ENCODE data around the gene PANK1. TPM values are rescaled to one million over a fixed set of nuclear protein-coding genes. Genes with fewer than 3 reads are reported as not detected.

PANK1 gene
- total and polyA plus RNA-seq, 9 of the 15 experiments (the other 6 are each of a cell fraction or from before 2014, with no cell fraction given) = 1.7 to 10.7 (median 6.5) TPM

DNA sequence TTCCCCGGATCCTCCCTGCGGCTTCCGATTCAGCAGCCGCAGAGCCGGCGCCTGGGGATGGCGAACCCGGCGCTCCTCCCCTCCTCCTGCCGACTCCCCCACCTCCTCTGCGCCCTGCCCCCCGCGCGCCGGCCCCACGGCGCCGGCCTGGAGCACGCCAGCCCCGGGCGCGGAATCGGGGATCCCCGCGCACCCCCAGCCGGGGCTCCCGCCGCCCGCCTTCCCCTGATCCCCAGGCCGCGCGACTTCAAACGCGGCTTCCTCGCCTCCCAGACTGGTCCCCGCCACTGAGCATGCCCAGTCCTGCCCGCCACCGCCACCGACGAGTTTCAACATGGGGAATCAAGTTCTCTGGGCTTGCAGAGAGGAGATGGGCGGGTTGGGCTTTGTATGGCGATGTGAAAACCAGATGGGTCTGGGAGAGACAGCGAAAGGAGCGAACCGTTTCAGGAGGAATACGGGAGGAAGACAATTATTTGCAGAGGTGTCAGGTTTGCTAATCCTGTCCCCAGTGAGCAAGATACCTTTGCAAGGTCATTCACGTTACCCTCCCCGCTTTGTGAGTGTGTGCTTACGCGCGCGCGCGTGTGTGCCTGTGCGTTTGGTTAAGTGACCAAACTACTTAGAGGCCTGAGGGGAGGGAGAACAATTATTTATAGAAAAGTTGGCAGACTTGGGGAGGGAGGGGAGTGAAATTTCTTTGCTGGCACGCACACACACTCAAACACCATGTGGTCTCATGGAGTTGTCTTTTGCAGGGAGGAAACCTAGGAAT, at the start of gene PANK1 (continued):
- no peak for TF ChIP-seq JUND (IDR thresholded peaks at IDR 0.05; ENCODE audit: borderline replicate concordance, low read depth, low read length)
- no peak; the same call in 2 of the 3 replicates for TF ChIP-seq JUND (tag; IDR thresholded peaks at IDR 0.05; ENCODE audit: borderline replicate concordance, low read depth, low read length)
- TF ChIP-seq, protein P1, sequence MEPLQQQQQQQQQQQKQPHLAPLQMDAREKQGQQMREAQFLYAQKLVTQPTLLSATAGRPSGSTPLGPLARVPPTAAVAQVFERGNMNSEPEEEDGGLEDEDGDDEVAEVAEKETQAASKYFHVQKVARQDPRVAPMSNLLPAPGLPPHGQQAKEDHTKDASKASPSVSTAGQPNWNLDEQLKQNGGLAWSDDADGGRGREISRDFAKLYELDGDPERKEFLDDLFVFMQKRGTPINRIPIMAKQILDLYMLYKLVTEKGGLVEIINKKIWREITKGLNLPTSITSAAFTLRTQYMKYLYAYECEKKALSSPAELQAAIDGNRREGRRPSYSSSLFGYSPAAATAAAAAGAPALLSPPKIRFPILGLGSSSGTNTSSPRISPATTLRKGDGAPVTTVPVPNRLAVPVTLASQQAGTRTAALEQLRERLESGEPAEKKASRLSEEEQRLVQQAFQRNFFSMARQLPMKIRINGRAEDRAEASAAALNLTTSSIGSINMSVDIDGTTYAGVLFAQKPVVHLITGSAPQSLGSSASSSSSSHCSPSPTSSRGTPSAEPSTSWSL (CRISPR knock-in tag; IDR thresholded peaks at IDR 0.05; ENCODE audit: borderline replicate concordance) = no peak
- TF ChIP-seq, protein P2, sequence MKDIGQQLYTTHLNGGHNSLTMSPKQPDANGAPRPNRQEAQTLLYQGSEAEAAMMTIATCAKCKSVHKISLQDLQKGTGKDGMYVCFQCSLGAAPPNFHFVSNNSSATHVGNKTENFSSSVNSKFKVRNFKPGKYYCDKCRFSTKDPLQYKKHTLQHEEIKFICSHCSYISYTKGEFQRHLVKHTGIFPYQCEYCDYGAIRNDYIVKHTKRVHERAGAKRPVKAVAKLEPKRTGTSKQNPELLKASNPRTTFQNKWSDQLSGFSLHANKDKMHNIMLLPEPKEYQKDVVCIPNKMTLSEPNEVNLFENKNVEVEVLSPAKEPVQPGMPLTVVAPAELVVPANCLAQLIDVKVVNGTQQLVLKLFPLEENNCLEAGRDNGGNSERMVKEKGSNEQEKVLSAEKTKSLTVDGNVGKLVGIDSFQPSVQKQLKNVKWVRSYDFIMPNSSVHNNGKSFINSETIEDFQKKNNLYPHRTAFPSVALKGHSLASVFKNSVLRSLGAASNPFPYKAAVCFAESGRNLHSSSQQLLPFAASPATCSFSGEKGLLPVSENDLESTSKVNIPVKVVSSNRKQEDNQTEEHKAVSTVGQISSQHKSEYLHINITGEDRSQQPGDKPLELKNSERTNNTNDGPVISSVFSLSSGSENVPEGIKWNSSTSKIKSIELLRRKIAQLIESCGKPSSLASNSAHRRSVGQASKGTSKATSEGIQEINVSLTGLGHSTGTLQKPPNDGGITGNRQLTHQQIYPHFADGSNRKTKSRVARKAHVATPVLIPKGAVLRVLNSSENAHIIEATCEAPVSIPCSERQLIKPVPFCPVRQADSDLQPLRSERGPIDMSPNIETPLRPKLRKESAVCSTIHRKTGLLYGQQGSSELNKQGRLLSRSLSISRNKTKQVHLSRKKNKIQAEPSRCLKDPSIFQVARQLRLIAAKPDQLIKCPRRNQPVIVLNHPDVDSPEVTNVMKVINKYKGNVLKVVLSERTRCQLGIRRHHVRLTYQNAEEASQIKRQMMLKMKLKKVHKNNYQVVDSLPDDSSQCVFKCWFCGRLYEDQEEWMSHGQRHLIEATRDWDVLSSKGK (CRISPR knock-in tag; IDR thresholded peaks at IDR 0.05) = no peak
- TF ChIP-seq, protein P3, sequence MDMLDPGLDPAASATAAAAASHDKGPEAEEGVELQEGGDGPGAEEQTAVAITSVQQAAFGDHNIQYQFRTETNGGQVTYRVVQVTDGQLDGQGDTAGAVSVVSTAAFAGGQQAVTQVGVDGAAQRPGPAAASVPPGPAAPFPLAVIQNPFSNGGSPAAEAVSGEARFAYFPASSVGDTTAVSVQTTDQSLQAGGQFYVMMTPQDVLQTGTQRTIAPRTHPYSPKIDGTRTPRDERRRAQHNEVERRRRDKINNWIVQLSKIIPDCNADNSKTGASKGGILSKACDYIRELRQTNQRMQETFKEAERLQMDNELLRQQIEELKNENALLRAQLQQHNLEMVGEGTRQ (CRISPR knock-in tag; IDR thresholded peaks at IDR 0.05) = no peak
- TF ChIP-seq TBP (optimal IDR thresholded peaks at IDR 0.05; ENCODE audit: low read depth, low read length) = peak; percentile 59
- TF ChIP-seq, protein P4, sequence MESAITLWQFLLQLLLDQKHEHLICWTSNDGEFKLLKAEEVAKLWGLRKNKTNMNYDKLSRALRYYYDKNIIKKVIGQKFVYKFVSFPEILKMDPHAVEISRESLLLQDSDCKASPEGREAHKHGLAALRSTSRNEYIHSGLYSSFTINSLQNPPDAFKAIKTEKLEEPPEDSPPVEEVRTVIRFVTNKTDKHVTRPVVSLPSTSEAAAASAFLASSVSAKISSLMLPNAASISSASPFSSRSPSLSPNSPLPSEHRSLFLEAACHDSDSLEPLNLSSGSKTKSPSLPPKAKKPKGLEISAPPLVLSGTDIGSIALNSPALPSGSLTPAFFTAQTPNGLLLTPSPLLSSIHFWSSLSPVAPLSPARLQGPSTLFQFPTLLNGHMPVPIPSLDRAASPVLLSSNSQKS (CRISPR knock-in tag; IDR thresholded peaks at IDR 0.05) = no peak
- TF ChIP-seq ZBTB8A (IDR thresholded peaks at IDR 0.05; ENCODE audit: partially characterized antibody) = no peak
- TF ChIP-seq MAFK (IDR thresholded peaks at IDR 0.05; ENCODE audit: low read length) = no peak
- TF ChIP-seq, protein P5, sequence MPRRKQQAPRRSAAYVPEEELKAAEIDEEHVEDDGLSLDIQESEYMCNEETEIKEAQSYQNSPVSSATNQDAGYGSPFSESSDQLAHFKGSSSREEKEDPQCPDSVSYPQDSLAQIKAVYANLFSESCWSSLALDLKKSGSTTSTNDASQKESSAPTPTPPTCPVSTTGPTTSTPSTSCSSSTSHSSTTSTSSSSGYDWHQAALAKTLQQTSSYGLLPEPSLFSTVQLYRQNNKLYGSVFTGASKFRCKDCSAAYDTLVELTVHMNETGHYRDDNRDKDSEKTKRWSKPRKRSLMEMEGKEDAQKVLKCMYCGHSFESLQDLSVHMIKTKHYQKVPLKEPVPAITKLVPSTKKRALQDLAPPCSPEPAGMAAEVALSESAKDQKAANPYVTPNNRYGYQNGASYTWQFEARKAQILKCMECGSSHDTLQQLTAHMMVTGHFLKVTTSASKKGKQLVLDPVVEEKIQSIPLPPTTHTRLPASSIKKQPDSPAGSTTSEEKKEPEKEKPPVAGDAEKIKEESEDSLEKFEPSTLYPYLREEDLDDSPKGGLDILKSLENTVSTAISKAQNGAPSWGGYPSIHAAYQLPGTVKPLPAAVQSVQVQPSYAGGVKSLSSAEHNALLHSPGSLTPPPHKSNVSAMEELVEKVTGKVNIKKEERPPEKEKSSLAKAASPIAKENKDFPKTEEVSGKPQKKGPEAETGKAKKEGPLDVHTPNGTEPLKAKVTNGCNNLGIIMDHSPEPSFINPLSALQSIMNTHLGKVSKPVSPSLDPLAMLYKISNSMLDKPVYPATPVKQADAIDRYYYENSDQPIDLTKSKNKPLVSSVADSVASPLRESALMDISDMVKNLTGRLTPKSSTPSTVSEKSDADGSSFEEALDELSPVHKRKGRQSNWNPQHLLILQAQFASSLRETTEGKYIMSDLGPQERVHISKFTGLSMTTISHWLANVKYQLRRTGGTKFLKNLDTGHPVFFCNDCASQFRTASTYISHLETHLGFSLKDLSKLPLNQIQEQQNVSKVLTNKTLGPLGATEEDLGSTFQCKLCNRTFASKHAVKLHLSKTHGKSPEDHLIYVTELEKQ (CRISPR knock-in tag; IDR thresholded peaks at IDR 0.05) = no peak
- no peak for TF ChIP-seq ZNF436 (CRISPR knock-in tag; IDR thresholded peaks at IDR 0.05)
- TF ChIP-seq U2AF2 (optimal IDR thresholded peaks at IDR 0.05; ENCODE audit: low read depth, low read length) = no peak
- TF ChIP-seq SIX5 (IDR thresholded peaks at IDR 0.05; ENCODE audit: borderline replicate concordance in 1 of 2, insufficient read depth in 1 of 2, low read depth in 1 of 2, low read length in 2 of 2) = no peak
- TF ChIP-seq SMAD2 (IDR thresholded peaks at IDR 0.05; ENCODE audit: low read depth, low read length) = no peak
- no peak for TF ChIP-seq NUFIP1 (IDR thresholded peaks at IDR 0.05; ENCODE audit: partially characterized antibody)
- TF ChIP-seq EZH2 (IDR thresholded peaks at IDR 0.05; ENCODE audit: borderline replicate concordance, low read depth, low read length) = no peak
- TF ChIP-seq LARP7 (IDR thresholded peaks at IDR 0.05) = no peak
